RWPE2 (cell line): ENCODE results near the gene HDAC6.
"Not testable (repeated sequence)": the region's sequence is repeated elsewhere in the genome, so short reads cannot be mapped to it uniquely, and the experiment has no call there.

ENCODE experiments used
- ATAC-seq: fragments of 200-7000 bp; cut with Tn5 transposase; 3 replicates; pipeline ENCODE4 v1.9.1; 2021; ENCODE audit warnings: low read depth
- DNase-seq: peaks from one replicate; pipeline ENCODE4 v3.0.0-alpha.2; 2020; ENCODE audit warnings: low spot score
- H3K27ac ChIP-seq: fragments of 450-650 bp; 2 replicates; pipeline ENCODE4 v1.5.1; 2017; ENCODE audit warnings: mild to moderate bottlenecking; ENCODE audit not compliant: poor library complexity, severe bottlenecking
- H3K27me3 ChIP-seq: fragments of 250-450 bp; sonication (Bioruptor Pico); 2 replicates; pipeline ENCODE4 v1.5.1; 2021; ENCODE audit warnings: mild to moderate bottlenecking, moderate library complexity; ENCODE audit not compliant: insufficient read depth, poor library complexity, severe bottlenecking
- H3K36me3 ChIP-seq: fragments of 250-450 bp; sonication (Bioruptor Pico); 2 replicates; pipeline ENCODE4 v1.5.1; 2020; ENCODE audit warnings: low read depth, mild to moderate bottlenecking, moderate library complexity
- H3K4me1 ChIP-seq: fragments of 250-450 bp; sonication (Bioruptor Pico); 2 replicates; pipeline ENCODE4 v1.5.1; 2021; ENCODE audit warnings: mild to moderate bottlenecking, moderate library complexity; ENCODE audit not compliant: insufficient read depth, poor library complexity, severe bottlenecking
- H3K4me3 ChIP-seq: fragments of 250-450 bp; sonication (Bioruptor Pico); 2 replicates; pipeline ENCODE4 v1.5.1; 2021; ENCODE audit warnings: mild to moderate bottlenecking, moderate library complexity; ENCODE audit not compliant: severe bottlenecking
- H3K9me3 ChIP-seq: fragments of 250-450 bp; sonication (Bioruptor Pico); 2 replicates; pipeline ENCODE4 v1.5.1; 2021; ENCODE audit warnings: mild to moderate bottlenecking, moderate library complexity; ENCODE audit not compliant: severe bottlenecking
- CTCF ChIP-seq: fragments of 450-650 bp; IDR thresholded peaks from one replicate; pipeline ENCODE4 v1.5.1; 2017; ENCODE audit warnings: mild to moderate bottlenecking, moderate library complexity; ENCODE audit not compliant: poor library complexity, severe bottlenecking

HDAC6 gene

GRCh38 chrX:48834383-48834709, 32.5 kb downstream of the HDAC6 start:
- DNase-seq: no peak
- no peak for TF ChIP-seq CTCF
- no peaks in the 10 kb centered on the region for H3K36me3 ChIP-seq
- no peaks in the 10 kb centered on the region for H3K4me1 ChIP-seq
- no peak; the same call in 2 of the 3 replicates for ATAC-seq
- peak overlapping the region; percentile 53 for H3K4me3 ChIP-seq
- H3K27me3 ChIP-seq: no peaks in the 10 kb centered on the region
- H3K27ac ChIP-seq: no peak overlapping the region
- no peaks in the 10 kb centered on the region for H3K9me3 ChIP-seq

DNA sequence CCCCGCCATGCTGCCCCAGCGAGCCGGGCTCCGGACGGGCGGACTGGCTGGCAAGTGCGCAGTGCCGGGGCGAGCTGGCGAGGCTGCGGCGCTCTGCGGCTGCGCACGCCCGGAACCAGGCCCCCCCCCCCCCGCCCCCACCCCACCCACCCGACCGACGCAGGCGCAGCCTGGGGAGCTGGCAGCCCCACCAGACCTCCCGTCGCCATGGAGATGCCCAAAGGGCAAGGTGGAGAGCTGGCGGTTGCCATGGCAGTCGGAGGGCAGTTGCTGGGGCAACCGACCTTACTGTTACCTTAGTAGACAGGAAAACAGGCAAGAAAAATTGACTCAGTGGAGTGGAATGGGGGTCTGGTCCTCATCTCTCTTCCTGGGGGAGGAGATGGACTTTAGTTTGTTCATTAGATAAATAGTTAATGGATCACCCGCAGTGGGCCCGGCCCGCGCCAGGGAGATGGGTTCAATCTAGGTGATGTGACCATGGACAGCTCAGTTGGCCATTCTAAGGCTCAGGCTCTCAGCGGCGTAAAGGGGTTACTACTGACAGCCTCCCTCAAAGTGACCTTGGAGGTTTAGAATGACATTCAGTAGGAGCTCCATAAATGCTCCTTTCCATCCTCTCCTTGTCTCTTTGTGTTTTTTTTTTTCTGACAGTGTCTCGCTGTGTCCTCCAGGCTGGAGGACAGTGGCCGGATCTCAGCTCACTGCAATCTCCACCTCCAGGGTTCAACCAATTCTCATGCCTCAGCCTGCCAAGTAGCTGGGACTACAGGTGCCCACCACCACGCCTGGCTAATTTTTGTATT, 33.9 kb downstream of the HDAC6 start, which contains the start of gene PCSK1N:
Gene PCSK1N (minus strand): TSS at position 87 of the 806 bp plus-strand sequence. CDS start 78 bp downstream, at position 9.
- H3K4me1 ChIP-seq: no peaks in the 10 kb centered on the region
- DNase-seq (no peak), ATAC-seq (peak; percentile 70)
- no peak within 1 kb of the TSS for H3K27ac ChIP-seq
- no peaks in the 10 kb centered on the region for H3K36me3 ChIP-seq
- H3K9me3 ChIP-seq: no peaks in the 10 kb centered on the region
- H3K27me3 ChIP-seq: no peaks in the 10 kb centered on the region
- peak within 1 kb of the TSS; percentile 53 for H3K4me3 ChIP-seq
- no peak for TF ChIP-seq CTCF

DNA sequence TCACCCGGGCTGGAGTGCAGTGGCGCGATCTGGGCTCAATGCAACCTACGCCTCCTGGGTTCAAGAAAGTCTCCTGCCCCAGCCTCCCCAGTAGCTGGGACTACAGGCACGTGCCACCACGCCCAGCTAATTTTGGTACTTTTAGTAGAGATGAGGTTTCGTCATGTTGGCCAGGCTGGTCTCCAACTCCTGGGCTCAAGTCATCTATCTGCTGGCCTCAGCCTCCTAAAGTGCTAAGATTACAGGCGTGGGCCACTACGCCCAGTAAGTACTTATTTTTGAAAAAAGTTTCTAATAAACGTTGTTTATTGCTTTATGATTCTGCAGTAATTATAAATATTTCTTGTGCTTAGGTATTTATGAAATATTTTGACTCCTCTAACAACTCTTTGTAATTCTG, 37.8 kb downstream of the HDAC6 start:
- H3K27me3 ChIP-seq: no peaks in the 10 kb centered on the region
- DNase-seq: no peak
- no peaks in the 10 kb centered on the region for H3K9me3 ChIP-seq
- no peak for TF ChIP-seq CTCF
- no peaks in the 10 kb centered on the region for H3K36me3 ChIP-seq
- H3K4me3 ChIP-seq: no peak overlapping the region
- H3K4me1 ChIP-seq: no peaks in the 10 kb centered on the region
- ATAC-seq: no peak
- H3K27ac ChIP-seq: no peak overlapping the region

GRCh38 chrX:48848847-48849246, 47.0 kb downstream of the HDAC6 start:
- Histone ChIP-seq H3K9me3 (no peaks in the 10 kb centered on the region), H3K36me3 (no peaks in the 10 kb centered on the region), H3K27me3 (no peaks in the 10 kb centered on the region), H3K4me1 (no peaks in the 10 kb centered on the region), H3K4me3 (no peak overlapping the region), H3K27ac (no peak overlapping the region)
- no peak for ATAC-seq
- no peak for TF ChIP-seq CTCF
- DNase-seq: no peak

DNA sequence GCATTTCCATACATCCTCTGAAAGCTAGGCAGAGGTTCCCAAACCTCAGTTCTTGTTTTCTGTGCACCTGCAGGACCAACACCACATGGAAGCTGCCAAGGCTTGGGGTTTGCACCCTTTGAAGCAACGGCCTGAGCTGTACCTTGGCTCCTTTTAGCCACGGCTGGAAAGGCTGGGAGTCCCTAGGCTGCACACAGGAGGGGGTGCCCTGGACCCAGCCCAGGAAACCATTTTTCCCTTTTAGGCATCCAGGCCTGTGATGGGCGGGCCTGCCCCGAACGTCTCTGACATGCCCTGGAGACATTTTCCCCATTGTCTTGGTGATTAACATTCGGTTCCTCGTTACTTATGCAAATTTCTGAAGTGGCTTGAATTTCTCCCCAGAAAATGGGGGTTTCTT, 51.0 kb downstream of the HDAC6 start:
- ATAC-seq (no peak), DNase-seq (no peak)
- no peaks in the 10 kb centered on the region for H3K27me3 ChIP-seq
- H3K4me1 ChIP-seq: no peaks in the 10 kb centered on the region
- no peaks in the 10 kb centered on the region for H3K36me3 ChIP-seq
- no peak overlapping the region for H3K27ac ChIP-seq
- H3K9me3 ChIP-seq: no peaks in the 10 kb centered on the region
- no peak overlapping the region for H3K4me3 ChIP-seq
- TF ChIP-seq CTCF: no peak

- not testable (repeated sequence) for H3K27me3 ChIP-seq, H3K4me3 ChIP-seq, ATAC-seq, DNase-seq, H3K4me1 ChIP-seq, H3K27ac ChIP-seq, H3K9me3 ChIP-seq, H3K36me3 ChIP-seq
These were observed 51.6 kb downstream of the HDAC6 start for GRCh38 chrX:48853494-48853893.

DNA sequence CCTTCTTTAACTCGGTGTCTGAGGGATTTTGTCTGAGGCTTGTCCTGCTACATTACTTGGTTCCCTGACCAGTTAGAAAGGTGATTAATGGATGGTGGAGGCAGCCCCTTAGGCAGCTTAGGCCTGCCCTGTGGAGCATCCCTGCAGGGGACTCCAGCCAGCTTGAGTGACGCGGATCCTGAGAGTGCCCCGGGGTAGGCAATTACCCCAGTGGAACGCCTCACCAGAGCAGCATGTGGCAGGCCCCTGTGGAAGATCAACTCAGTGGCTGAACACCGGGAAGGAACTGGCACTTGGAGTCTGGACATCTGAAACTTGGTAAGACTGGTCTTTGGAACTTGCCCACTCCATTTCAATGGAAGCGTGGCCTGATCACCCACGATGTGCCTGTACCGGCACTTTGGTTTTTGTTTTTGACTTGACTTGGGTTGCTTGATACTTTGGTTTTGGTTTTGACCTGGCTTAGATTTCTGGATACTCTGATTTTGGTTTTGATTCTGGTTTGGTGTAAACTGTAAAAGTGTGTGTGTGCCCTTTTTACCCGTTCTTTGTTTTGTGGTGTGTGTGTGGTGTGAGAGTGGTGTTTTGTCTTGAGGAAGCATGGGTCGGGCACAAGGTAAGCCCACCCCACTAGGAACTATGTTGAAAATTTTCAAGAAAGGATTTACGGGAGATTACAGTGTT, 52.4 kb downstream of the HDAC6 start:
- not testable (repeated sequence) for ATAC-seq, H3K27me3 ChIP-seq, H3K36me3 ChIP-seq, H3K27ac ChIP-seq, H3K4me3 ChIP-seq, H3K9me3 ChIP-seq, H3K4me1 ChIP-seq, DNase-seq
